ENCODE measurements around the gene ACVR1C.
"Not testable (repeated sequence)": the region's sequence is repeated elsewhere in the genome, so short reads cannot be mapped to it uniquely, and the experiment has no call there.

Gene ACVR1C

GRCh38 chr2:157536815-157537214, 91.8 kb downstream of the ACVR1C start:
- in situ Hi-C loops (cut with MboI; ENCODE audit: low sequenced_read_pairs, unreplicated experiment) = no loop called here
- TF ChIP-seq CTCF (IDR thresholded peaks at IDR 0.05; ENCODE audit: borderline replicate concordance, control extremely low read depth, extremely low read depth, insufficient read depth, missing control alignments) = no peak

GRCh38 chr2:157528963-157529751, 99.5 kb downstream of the ACVR1C start:
- DNase-seq (ENCODE audit: low spot score) = no peak
- in situ Hi-C loops (cut with MboI; ENCODE audit: low sequenced_read_pairs, unreplicated experiment) = no loop called here
- TF ChIP-seq CTCF (IDR thresholded peaks at IDR 0.05; ENCODE audit: borderline replicate concordance, control extremely low read depth, extremely low read depth, insufficient read depth, missing control alignments) = no peak

More at GRCh38 chr2:157536815-157537214, 91.8 kb downstream of the ACVR1C start:
- no peak for DNase-seq (ENCODE audit: low spot score)

- TF ChIP-seq CTCF (IDR thresholded peaks at IDR 0.05; ENCODE audit: borderline replicate concordance, control extremely low read depth, extremely low read depth, insufficient read depth, missing control alignments) = no peak
- no peak for DNase-seq (ENCODE audit: low spot score)
- in situ Hi-C loops (cut with MboI; ENCODE audit: low sequenced_read_pairs, unreplicated experiment) = no loop called here
Observed at GRCh38 chr2:157526070-157526469, 102.6 kb downstream of the ACVR1C start.

GRCh38 chr2:157523270-157524247, 105.1 kb downstream of the ACVR1C start:
- in situ Hi-C loops (cut with MboI; ENCODE audit: low sequenced_read_pairs, unreplicated experiment) = loop anchor here (25.0 kb wide), 1 partner anchor 489 kb away; no protein-coding TSS in a partner anchor
- no peak for DNase-seq (ENCODE audit: low spot score)
- no peak for TF ChIP-seq CTCF (IDR thresholded peaks at IDR 0.05; ENCODE audit: borderline replicate concordance, control extremely low read depth, extremely low read depth, insufficient read depth, missing control alignments)

GRCh38 chr2:157514966-157515365, 113.7 kb downstream of the ACVR1C start:
- not testable (repeated sequence) for DNase-seq (ENCODE audit: low spot score)
- in situ Hi-C loops (cut with MboI; ENCODE audit: low sequenced_read_pairs, unreplicated experiment) = loop anchor here (25.0 kb wide), 1 partner anchor 497 kb away; no protein-coding TSS in a partner anchor

GRCh38 chr2:157509744-157510143, 118.9 kb downstream of the ACVR1C start:
- in situ Hi-C loops (cut with MboI; ENCODE audit: low sequenced_read_pairs, unreplicated experiment) = loop anchor here (25.0 kb wide), 1 partner anchor 503 kb away; no protein-coding TSS in a partner anchor
- no peak for DNase-seq (ENCODE audit: low spot score)

More at GRCh38 chr2:157509744-157510143, 118.9 kb downstream of the ACVR1C start:
- no peak for TF ChIP-seq CTCF (IDR thresholded peaks at IDR 0.05; ENCODE audit: borderline replicate concordance, control extremely low read depth, extremely low read depth, insufficient read depth, missing control alignments)
